RWPE2 (cell line): ENCODE data around the gene LRIT2.

Experiments
- ATAC-seq: fragments of 200-7000 bp; cut with Tn5 transposase; 3 replicates; pipeline ENCODE4 v1.9.1; 2021; ENCODE audit warnings: low read depth
- DNase-seq: peaks from one replicate; pipeline ENCODE4 v3.0.0-alpha.2; 2020; ENCODE audit warnings: low spot score
- H3K27ac ChIP-seq: fragments of 450-650 bp; 2 replicates; pipeline ENCODE4 v1.5.1; 2017; ENCODE audit warnings: mild to moderate bottlenecking; ENCODE audit not compliant: poor library complexity, severe bottlenecking
- H3K27me3 ChIP-seq: fragments of 250-450 bp; sonication (Bioruptor Pico); 2 replicates; pipeline ENCODE4 v1.5.1; 2021; ENCODE audit warnings: mild to moderate bottlenecking, moderate library complexity; ENCODE audit not compliant: insufficient read depth, poor library complexity, severe bottlenecking
- H3K36me3 ChIP-seq: fragments of 250-450 bp; sonication (Bioruptor Pico); 2 replicates; pipeline ENCODE4 v1.5.1; 2020; ENCODE audit warnings: low read depth, mild to moderate bottlenecking, moderate library complexity
- H3K4me1 ChIP-seq: fragments of 250-450 bp; sonication (Bioruptor Pico); 2 replicates; pipeline ENCODE4 v1.5.1; 2021; ENCODE audit warnings: mild to moderate bottlenecking, moderate library complexity; ENCODE audit not compliant: insufficient read depth, poor library complexity, severe bottlenecking
- H3K4me3 ChIP-seq: fragments of 250-450 bp; sonication (Bioruptor Pico); 2 replicates; pipeline ENCODE4 v1.5.1; 2021; ENCODE audit warnings: mild to moderate bottlenecking, moderate library complexity; ENCODE audit not compliant: severe bottlenecking
- H3K9me3 ChIP-seq: fragments of 250-450 bp; sonication (Bioruptor Pico); 2 replicates; pipeline ENCODE4 v1.5.1; 2021; ENCODE audit warnings: mild to moderate bottlenecking, moderate library complexity; ENCODE audit not compliant: severe bottlenecking
- CTCF ChIP-seq: fragments of 450-650 bp; IDR thresholded peaks from one replicate; pipeline ENCODE4 v1.5.1; 2017; ENCODE audit warnings: mild to moderate bottlenecking, moderate library complexity; ENCODE audit not compliant: poor library complexity, severe bottlenecking

The LRIT2 gene

GRCh38 chr10:84224411-84225028 lies 824 bp downstream of the LRIT2 start:
- H3K36me3 ChIP-seq = no peaks in the 10 kb centered on the region
- H3K4me3 ChIP-seq = no peak overlapping the region
- H3K4me1 ChIP-seq = no peaks in the 10 kb centered on the region
- ATAC-seq (no peak), DNase-seq (no peak)
- no peak for TF ChIP-seq CTCF
- H3K9me3 ChIP-seq = no peaks in the 10 kb centered on the region
- no peak overlapping the region for H3K27ac ChIP-seq
- no peaks in the 10 kb centered on the region for H3K27me3 ChIP-seq

- no peak for ATAC-seq
- DNase-seq = no peak
- Histone ChIP-seq H3K27me3 (no peaks in the 10 kb centered on the region), H3K4me3 (no peak overlapping the region), H3K36me3 (no peaks in the 10 kb centered on the region), H3K4me1 (no peaks in the 10 kb centered on the region), H3K27ac (no peak overlapping the region), H3K9me3 (no peaks in the 10 kb centered on the region)
- no peak for TF ChIP-seq CTCF
These were observed 3.4 kb downstream of the LRIT2 start for GRCh38 chr10:84221916-84222315.

DNA sequence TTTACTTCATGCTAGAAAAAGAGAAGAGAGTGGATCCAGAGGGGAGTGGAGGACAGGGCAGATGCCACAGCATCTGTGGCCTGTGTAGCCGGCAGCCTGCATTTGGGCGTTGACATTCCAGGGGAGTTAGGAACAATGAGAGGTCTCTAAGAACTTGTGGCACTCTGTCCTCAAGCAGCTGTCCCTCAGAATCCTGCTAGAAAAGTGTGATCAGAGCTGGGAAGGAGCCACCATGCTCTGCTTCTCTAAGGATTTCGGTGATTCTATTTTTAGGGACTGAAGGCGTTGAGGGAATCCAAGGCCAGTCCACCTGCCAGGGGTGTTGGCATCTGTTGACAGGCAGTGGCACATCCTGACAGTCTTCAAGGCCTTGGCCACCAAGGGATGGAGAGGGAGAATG lies 7.6 kb downstream of the LRIT2 start:
- TF ChIP-seq CTCF = no peak
- no peak overlapping the region for H3K27ac ChIP-seq
- no peak for ATAC-seq
- no peaks in the 10 kb centered on the region for H3K27me3 ChIP-seq
- DNase-seq = no peak
- no peak overlapping the region for H3K4me3 ChIP-seq
- H3K9me3 ChIP-seq = no peaks in the 10 kb centered on the region
- H3K4me1 ChIP-seq = no peaks in the 10 kb centered on the region
- no peaks in the 10 kb centered on the region for H3K36me3 ChIP-seq

GRCh38 chr10:84216834-84217233 lies 8.5 kb downstream of the LRIT2 start:
- ATAC-seq (no peak), DNase-seq (no peak)
- no peak overlapping the region for H3K27ac ChIP-seq
- no peaks in the 10 kb centered on the region for H3K36me3 ChIP-seq
- no peaks in the 10 kb centered on the region for H3K27me3 ChIP-seq
- no peak overlapping the region for H3K4me3 ChIP-seq
- no peaks in the 10 kb centered on the region for H3K9me3 ChIP-seq
- no peaks in the 10 kb centered on the region for H3K4me1 ChIP-seq
- TF ChIP-seq CTCF = no peak

DNA sequence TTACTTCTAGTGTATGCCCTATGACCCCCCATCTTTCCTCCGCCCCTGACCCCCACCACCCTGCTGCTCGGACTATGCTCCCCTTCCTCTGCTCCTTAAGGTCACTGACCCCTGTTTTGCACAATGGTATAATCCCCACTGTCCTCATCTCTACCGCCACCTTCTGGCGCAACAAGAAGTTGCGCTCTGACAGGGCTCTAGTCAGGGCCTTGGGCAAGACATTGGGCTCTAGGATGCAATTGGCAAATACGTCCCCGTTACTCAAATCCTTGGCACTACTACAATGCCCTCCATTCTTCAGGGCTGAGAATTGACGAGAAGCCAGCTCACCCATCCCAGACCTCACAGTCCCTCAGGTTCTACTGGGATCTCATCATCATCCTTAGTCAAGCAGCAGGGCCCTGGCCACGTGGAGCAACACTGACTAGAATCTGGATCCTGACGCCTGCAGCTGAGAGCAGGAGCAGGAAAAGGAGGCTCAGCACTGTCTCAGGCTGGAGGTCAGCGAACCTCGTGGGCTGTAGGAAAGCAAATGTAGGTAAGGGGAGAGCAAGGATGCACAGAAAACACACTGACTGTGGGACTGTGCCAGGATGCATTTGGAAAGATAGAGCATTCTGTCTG lies 10.6 kb downstream of the LRIT2 start:
- Histone ChIP-seq H3K27ac (no peak overlapping the region), H3K4me3 (no peak overlapping the region), H3K36me3 (no peaks in the 10 kb centered on the region), H3K9me3 (no peaks in the 10 kb centered on the region), H3K27me3 (no peaks in the 10 kb centered on the region), H3K4me1 (no peaks in the 10 kb centered on the region)
- TF ChIP-seq CTCF = peak; percentile 18
- DNase-seq (no peak), ATAC-seq (no peak)
